Posterior cingulate gyrus (tissue), 11 donors: ENCODE data around the gene DPY19L1.
"Not testable (repeated sequence)": the region's sequence is repeated elsewhere in the genome, so short reads cannot be mapped to it uniquely, and the experiment has no call there.

ENCODE experiments used
- DNase-seq, 10 donors: peaks; one replicate each; pipeline versions ENCODE4 v3.0.0 to v3.0.0-alpha.2; 2020 to 2021; ENCODE audit warnings: mixed read lengths in 3 of 10
- intact Hi-C: fragments of 100-400 bp; cut with DNase I; formaldehyde crosslinking; loops from one replicate; pipeline ENCODE4 v1.15.1; 2023

Gene DPY19L1

DNA sequence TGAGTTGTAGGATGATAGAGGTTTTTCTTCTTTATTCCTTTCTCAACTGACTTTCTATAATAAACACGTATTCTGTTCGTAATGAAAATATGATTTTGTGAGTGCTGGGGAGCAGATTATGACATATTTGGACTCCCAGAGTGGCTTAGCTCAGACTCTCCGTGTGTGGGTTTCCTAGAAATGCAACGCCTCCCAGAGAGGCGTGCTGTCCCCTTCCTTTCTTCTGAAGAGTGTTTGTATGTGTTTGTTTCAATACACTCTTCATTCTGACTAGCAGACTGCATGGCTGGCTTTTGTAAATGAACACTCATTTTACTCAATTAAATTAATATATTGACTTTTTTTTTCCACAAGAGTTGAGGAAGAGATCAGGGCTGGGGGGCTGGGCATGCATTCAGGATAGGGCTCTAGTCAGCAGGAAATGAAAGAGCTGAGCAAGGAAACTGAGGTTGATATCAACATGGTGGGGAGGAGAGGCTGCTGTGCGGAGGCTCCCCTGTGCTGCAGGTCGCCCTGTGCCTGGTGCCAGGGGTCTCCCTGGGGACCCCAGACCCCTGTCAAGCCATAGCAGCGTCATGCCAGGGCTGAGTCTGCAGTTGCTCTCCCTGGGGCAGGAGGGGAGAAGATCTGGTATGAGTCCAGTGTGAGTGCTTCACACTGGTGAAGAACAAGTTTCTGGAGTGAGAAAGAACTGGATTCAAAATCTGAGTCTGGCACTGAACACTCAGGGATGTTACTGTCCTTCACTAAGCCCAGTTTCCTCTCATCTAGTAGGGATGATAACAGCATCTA is 158.1 kb downstream of the DPY19L1 start:
- intact Hi-C loops: loop anchor here (10.0 kb wide), 1 partner anchor 46 kb away; no protein-coding TSS in a partner anchor

More for the DNA sequence above, 158.1 kb downstream of the DPY19L1 start:
- DNase-seq: not testable (repeated sequence)
